Stimulated activated CD4-positive, alpha-beta T cell treated with anti-CD3 and anti-CD28 coated beads, TNF-alpha, amount 100 ng/mL, for 4 hours (primary cell): Measurements from ENCODE around the gene AGFG2.
"Not testable (repeated sequence)": the region's sequence is repeated elsewhere in the genome, so short reads cannot be mapped to it uniquely, and the experiment has no call there.

Experiments
- DNase-seq, 3 experiments: peaks; one replicate each; pipeline ENCODE4 v3.0.0-alpha.2; 2020; ENCODE audit warnings: low read depth in 3 of 3

Gene AGFG2, protein sequence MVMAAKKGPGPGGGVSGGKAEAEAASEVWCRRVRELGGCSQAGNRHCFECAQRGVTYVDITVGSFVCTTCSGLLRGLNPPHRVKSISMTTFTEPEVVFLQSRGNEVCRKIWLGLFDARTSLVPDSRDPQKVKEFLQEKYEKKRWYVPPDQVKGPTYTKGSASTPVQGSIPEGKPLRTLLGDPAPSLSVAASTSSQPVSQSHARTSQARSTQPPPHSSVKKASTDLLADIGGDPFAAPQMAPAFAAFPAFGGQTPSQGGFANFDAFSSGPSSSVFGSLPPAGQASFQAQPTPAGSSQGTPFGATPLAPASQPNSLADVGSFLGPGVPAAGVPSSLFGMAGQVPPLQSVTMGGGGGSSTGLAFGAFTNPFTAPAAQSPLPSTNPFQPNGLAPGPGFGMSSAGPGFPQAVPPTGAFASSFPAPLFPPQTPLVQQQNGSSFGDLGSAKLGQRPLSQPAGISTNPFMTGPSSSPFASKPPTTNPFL

DNA sequence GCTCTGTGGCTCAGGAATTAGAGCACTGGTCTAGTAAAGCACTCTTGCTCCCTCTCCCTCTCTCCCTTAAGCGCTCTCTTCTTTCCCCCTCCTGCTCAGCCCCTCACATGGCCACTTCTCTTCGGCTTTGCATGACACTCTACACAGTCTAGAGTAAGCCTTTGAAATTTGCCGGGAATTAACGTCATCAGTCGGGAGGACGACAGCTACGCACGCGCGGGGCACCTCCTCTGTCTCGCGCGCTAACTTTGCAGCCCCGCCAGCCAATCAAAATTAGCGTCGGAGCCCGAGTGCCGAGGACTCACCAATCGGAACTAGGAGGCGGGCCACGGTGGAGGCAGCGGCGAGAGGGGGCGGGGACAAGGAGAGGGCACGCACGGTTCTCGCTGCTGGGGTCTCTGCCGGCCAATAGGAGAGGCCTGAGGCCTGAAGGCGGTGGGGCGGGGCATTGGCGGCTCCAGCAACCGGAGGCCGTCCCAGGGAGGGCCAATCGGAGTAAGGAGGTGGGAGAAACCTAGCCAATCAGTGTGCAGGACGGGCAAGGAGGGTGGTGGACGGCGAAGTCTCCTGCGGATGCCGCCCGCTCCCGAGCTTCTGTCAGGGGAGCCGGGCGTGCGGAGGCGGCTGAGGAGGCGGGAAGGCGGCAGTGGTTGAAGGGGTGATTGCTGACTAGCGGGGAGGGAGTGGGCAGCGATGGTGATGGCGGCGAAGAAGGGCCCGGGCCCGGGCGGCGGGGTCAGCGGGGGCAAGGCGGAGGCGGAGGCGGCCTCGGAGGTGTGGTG is at the start of gene AGFG2:
Gene AGFG2, plus strand, starts transcription at position 550 of the 782 bp plus-strand sequence. Its CDS starts 144 bp downstream, at position 694.
- peak; percentile 99 to 100 (median 100) for DNase-seq

DNA sequence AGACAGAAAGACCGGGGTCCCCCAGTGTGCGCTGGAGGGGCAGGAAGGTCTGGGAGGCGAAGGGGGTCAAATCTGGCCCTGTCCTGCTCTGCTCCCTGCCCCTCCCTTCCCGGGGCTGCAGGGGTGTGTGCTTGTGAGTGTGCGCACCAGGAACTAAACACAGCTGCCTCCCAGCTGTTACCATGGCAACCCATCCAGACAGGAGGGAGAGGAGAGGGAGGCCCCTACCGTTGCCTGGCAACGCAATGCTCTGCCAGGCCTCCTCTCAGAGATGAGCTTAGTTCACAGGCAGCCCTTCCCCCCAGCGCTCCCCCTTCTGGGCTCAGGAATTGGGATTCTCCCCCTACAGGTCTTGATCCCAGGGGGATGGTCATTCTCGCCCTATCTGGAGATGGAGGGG is 49.2 kb upstream of the AGFG2 start:
- no peak for DNase-seq

DNA sequence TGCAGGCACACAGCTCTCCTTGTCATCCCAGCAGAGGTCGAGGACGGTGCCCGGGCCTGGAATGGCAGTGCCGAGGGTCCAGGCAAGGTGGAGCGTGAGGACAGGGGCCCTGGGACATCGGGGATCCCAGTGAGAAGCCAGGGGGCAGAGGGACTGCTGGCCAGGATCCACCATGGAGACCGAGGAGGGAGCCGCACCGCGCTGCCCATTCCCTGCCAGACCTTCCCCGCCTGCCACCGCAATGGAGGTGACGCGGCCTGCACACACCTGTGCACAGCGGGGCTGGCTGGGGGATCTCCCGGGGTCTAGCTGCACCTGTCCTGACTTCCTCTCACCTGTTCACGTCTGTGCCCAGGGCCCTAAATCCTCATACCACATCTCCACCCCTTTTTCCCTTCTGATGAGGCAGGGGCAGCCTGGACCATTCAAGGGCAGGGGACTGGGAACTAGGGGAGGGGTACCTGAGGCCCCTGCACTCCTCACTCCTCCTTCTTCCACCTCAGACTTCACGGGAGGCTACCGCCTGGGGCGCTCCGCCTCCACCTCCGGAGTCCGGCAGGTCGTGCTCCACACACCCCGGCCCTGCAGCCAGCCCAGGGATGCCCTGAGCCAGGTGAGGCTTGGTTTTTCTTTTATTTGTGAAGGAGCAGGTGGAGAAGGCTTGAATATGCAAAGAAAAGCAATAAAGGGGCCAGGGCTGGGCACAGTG is 48.4 kb upstream of the AGFG2 start:
- DNase-seq, result no peak

DNA sequence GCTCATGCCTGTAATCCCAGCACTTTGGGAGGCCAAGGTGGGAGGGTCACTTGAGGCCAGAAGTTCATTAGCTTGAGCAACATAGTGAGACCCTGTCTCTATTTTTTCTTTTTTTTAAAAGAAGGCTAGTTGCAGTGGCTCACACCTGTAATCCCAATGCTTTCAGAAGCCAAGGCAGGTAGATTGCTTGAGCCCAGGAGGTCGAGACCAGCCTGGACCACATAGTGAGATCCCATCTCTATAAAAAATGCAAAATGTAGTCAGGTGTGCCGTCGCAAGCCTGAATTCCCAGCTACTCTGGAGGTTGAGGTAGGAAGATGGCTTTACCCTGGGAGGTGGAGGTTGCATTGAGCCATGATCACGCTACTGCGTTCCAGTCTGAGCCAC is 47.8 kb upstream of the AGFG2 start:
- no peak for DNase-seq

DNA sequence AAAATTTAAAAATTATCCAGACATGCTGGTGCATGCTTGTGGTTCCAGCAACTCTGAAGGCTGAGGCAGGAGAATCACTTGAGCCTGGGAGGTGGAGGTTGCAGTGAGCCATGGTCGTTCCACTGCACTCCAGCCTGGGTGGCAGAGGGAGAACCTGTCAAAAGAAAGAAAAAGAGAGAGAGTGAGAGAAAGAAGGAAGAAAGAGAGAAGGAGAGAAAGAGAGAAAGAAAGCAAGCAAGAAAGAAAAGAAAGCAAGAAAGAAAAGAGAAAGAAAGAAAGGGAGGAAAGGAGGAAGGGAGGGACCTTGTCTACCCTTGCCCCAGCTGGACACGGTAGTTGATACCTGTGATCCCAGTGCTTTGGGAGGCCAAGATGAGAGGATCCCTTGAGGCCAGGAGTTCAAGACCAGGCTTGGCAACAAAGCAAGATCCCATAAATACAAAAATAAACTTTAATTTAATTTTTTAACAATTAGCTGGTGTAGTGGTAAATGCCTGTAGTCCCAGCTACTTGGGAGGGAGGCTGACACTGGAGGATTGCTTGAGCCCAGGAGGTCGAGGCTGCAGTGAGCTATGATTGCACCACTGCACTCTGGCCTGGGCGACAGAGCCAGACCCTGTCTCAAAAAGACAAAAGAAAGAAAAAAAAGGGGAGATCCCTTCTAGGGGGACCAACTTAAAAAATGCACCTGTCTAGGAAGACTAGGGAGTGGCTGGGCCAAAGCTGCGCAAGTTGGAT is 46.1 kb upstream of the AGFG2 start:
- no peak for DNase-seq

DNA sequence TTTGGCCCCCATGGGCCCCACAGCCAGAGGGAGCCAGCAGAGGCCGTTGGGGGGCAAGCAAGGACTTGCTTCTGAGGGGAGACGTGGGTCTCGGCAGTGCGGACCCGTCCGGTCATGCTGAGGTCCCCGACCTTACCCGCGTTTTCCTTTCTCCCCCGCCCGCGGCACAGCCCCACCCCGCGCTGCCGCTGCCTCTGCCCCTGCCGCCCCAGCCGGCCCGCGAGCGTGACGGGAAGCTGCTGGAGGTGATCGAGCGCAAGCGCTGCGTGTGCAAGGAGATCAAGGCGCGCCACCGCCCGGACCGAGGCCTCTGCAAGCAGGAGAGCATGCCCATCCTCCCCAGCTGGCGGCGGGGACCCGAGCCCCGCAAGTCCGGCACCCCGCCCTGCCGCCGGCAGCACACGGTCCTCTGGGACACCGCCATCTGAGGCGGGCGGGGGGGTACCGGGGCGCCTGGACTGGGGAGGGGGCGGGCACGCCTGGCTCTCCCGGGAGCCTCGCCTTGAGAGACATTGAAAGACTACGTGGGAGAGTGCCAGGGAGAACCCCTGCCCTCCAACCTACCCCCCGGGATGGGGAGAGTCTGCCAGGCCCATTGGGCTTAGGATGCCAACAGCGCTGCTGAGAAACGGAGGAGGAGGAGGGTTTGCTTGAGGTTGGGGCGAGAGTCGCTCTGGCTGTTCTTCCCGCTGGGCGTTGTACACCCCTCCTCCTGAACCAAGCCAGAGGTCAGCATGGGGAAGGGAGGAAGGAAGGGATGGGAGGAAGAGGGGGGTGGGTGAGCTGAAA is 45.3 kb upstream of the AGFG2 start:
- DNase-seq, result peak; percentile 24 to 33 (median 28)

DNA sequence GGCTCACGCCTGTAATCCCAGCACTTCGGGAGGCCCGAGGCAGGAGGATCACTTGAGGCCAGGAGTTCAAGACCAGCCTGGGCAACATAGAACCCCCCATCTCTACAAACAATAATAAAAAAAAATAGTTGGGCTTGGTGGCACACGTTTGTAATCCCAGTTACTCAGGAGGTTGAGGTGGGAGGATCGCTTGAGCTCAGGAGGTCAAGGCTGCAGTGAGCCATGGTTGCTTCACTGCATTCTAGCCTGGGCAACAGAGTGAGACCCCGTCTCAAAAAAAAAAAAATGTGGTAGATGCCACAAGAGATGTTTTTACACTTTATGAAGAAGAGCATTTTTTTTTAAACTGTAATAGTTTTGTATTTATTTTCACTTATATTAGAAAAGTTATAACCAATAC is 42.5 kb upstream of the AGFG2 start:
- no peak for DNase-seq

DNA sequence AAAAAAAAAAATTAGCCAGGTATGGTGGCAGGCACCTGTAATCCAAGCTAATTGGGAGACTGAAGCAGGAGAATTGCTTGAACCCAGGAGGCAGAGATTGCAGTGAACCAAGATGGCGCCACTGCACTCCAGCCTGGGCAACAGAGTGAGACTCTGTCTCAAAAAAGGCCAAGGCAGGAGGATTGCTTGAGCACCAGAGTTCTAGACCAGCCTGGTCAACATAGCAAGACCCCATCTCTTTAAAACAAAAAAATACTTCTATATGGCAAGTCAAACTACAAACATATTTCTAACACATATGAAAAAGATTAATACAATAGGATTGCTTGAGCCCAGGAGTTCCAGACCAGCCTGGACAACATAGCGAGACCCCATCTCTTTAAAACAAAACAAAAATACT is 38.3 kb upstream of the AGFG2 start:
- not testable (repeated sequence) for DNase-seq

DNA sequence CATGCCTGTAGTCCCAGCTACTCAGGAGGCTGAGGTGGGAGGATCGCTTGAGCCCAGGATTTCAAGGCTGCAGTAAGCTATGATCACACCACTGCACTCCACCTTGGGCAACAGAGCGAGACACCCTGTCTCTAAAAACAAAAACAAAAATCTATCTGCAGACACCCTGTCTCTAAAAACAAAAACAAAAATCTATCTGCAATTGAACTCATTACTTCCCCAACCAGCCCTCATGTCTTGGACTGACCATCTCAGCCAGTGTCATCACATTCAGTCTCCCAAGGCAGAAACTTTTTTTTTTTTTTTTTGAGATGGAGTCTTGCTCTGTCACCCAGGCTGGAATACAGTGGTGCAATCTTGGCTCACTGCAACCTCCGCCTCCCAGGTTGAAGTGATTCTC is 35.0 kb upstream of the AGFG2 start:
- DNase-seq, result not testable (repeated sequence)

DNA sequence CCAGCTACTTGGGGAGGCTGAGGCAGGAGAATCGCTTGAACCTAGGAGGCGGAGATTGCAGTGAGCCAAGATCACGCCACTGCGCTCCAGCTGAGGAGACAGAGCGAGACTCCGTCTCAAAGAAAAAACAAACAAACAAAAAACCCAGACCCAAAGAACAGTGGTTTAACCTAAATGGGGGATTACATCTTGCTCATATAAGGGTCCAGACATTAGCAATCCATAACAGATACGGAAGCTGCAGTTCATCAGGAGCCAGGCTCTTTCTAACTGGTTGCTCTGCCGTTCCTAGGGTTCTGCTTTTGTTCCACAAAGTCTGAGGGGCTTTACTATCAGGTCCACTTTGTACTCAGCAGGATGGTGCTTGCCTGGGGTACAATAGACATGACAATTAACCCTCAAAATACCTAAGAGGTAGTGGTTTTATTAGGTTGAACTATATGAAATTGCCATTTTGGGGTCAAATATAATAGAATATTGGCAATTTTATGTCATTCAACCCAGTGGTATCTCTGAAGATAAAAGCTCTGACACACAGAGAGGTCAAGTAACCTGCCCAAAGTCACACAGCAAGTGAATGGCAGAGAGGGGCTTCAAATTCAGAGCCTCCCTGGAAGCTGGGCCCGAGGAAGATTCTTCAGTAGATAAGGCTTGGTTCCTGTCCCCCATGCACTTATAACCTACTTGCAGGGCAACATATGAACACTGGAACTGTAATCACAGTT is 34.0 kb upstream of the AGFG2 start:
- DNase-seq, result no peak

DNA sequence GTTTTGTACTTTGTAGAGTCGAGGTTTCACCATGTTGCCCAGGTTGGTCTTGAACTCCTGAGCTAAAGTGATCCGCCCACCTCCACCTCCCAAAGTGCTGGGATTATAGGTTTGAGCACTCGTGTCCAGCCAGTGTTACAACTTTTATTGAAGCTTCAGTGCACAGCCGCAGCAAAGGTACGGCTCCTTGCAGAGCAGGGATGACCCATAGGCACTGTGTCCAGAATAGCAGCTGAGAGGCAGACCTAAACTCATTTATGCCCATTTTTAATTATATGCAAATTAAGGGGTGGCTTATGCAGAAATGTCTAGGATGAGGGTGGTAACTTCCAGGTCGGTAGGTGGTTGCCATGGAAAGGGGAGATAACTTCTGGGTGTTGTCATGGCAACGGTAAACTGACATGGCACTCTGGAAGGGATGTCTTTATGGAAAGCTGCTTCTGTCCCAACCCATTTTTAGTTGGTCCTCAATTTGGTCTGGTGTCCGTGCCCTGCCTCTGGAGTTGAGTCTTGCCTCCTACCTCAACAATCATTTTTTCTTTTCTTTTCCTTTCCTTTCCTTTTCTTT is 32.6 kb upstream of the AGFG2 start:
- no peak for DNase-seq

DNA sequence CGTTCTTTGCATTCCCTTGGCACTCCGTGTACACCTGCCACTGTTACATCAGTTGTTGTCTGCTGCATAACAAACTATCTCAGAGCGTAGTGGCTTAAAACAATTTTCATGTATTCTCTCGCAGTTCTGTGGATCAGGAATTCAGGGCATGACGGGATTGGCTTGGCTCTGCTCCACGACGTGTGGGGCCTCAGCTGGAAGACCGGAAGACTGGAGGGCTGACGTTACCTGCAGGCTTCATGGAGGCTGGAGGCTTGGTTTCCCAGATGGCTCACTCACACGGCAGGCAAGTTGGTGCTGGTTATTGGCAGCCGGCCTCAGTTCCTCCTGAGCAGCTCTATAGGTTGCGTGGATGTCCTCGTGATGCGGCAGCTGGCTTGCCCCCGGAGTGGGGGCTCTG is 29.8 kb upstream of the AGFG2 start:
- DNase-seq, result no peak

DNA sequence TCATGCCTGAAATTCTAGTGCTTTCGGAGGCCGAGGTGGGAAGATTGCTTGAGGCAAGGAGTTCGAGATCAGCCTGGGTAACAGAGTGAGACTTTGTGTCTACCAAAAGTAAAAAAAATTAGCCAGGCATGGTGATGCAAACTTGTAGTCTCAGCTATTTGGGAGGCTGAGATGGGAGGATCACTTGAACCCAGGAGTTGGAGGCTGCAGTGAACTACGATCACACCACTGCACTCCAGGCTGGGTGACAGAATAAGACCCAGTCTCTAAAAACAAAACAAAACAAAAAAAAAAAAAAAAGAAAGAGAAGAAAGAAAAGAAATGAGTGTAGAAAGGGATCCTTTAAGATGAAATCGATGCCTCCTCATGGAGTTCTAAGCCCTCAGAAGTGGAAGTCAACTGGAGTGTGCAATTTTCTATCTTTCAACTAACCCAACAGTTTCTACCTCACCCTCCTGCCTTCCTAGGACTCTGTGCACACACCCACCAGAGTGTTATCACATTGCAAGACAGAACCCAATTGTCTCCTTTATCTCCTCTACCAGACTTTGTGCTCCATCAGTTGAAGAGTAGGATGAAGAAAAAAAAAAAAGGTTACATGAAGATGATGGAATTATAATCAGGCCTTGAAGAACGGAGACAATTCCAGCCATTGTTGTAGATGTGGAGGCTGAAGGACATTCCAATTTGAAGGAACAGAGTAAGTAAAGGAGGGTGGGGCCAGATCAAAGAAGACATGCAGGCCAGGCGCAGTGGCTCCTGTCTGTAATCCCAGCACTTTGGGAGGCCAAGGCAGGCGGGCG is 28.4 kb upstream of the AGFG2 start:
- DNase-seq, result no peak

DNA sequence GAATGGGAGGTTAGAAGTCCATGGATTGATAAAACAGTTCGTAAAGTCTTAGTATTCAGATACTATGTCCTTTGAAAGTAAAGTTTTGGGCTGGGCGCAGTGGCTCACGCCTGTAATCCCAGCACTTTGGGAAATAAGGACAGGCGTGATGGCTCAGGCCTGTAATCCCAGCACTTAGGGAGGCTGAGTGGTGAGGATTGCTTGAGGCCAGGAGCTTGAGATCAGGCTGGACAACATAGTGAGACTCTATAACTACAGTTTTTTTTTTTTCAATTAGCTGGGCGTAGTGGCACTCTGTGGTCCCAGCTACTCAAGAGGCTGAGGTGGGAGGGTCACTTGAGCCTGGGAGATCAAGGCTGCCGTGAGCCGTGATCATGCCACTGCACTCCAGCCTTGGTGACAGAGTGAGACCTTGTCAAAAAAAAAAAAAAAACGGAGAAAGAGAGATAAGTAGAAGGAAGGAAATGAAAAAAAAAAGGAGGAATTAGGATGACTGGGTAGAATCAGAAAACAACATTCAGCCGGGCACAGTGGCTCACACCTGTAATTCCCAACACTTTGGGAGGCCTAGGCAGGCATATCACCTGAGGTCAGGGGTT is 25.7 kb upstream of the AGFG2 start:
- DNase-seq, result no peak

DNA sequence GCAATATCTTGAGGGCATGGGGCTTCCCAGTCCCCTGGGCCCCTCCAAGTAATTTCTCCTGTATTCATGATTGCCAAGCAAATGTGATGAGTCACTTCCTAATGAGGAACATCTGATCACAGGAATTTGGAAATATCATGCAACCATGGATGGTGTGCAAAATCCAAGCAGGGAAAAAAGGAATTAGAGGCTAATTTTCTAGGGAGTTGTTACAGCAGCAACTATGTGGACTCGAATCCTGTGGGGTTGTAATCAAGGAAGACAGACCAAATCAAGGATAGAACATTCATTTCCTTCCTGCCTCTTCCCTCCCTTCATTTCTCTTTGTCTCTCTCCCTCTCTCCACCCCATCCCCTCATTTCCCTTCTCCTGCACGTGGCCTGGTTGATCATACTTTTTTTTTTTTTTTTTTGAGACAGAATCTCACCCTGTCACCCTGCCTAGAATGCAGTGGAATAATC is 23.9 kb upstream of the AGFG2 start:
- DNase-seq, result no peak

DNA sequence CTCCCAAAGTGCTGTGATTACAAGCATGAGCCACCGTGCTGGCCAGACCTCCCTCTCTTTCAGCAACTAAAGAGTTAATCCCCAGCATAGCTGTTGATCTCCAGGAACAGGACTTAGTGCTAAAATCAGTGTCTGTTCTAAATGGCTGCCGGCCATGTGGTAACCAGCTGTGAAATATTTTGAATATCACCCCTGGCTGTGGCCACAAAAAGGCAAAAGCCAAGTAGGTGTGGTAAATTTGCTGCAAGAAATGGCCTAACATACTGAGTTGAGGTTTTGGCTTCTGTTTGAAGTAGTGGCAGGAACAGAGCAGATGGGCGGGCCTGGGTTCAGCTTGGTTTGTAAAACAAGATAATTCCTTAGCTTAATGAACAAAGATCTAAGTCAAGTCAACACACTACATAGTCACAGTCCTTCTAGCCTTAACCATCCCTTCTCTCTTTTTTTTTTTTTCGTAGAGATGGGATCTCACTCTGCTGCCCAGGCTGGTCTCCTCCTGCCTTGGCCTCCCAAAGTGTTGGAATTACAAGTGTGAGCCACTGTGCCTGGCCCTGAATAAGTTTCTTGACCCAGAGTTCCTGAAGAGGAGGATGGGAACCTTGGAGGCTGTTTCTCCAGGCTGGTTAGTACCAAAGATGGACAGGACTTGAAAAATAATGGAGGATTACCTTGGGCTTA is 22.7 kb upstream of the AGFG2 start:
- no peak for DNase-seq

DNA sequence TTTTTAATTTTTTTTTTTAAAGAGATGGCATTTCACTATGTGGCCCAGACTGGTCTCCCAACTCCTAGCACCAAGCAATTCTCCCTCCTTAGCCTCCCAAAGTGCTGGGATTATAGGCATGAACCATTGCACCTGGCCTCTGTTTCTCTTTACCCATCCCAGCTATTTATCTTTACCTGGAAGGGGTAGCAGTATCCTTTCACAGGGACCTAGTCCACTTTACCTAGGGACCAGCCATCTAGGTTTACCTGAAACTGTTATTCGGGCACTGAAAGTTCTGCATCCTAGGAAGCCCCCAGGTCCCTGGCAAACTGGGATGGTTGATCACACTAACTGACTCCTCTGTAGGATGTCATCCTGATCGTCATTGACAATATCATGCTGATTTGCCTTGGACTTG is 21.7 kb upstream of the AGFG2 start:
- DNase-seq, result no peak

DNA sequence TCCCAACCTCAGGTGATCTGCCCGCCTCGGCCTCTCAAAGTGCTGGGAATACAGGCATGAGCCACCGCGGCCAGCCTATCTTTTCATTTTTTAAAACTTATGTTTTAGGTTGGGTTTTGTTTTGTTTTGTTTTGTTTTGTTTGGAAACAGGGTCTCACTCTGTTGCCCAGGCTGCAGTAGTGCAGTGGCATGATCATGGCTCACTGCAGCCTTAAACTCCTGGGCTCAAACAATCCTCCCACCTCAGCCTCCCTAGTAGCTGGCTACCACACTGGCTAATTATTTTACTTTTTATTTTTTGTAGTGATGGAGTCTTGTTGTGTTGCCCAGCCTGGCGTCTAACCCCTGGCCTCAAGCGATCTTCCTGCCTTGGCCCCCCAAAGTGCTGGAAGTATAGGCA is 19.4 kb upstream of the AGFG2 start:
- DNase-seq, result no peak
